HG03139 (cell line): ENCODE measurements around the gene ALKBH6.
"Not testable (repeated sequence)": the region's sequence is repeated elsewhere in the genome, so short reads cannot be mapped to it uniquely, and the experiment has no call there.

Experiments
- ATAC-seq: cut with Tn5 transposase; IDR thresholded peaks from one replicate; pipeline ENCODE4 v1.9.1; 2021; ENCODE audit not compliant: unreplicated experiment

Gene ALKBH6

DNA sequence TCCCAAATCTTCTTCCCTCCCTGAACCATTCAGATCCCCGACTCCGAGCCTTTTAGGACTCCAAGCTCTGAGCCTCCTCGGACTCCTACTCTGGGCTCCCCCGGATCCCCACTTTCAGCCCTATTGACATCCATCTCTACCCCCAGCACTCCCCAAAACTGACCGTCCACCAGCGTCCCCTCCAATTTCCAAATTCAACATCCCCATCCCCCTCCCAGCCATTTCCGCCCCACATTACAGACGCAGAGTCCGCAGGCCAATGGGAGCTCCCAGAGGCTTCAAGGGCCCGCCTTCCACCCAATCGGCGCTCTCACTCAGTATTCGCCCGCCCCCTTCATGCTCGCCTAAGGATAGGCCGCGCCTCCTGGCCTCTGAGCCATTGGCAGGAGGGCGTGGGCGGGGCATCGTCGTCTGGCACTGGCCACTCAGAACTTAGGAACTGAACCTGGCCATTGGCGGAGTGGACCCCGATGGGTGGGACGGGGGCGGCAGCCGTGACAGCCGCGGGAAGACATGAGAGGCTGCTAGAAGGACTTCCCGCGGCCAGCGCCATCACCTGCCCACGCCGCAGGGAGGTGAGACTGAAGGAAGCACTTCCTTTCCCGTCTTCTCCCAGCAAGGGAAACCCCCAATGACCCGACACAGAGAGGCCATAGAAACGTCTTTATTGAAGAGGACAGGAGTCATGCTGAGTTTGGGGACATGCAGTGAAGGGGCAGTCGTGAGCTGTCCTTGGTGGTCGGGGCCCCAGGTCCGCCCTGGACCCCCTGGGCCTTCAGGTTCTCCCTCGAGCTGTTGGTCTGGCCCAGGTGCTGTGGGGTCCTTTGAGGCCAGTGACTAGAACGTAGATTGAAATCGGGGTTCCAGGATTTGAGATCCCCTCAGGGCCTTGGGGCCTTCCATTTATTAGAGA lies at the start of gene ALKBH6:
Gene ALKBH6 (minus strand): TSS at position 202 of the 913 bp plus-strand sequence. CDS start 816 bp downstream, outside the sequence.
- ATAC-seq, result peak; percentile 95

DNA sequence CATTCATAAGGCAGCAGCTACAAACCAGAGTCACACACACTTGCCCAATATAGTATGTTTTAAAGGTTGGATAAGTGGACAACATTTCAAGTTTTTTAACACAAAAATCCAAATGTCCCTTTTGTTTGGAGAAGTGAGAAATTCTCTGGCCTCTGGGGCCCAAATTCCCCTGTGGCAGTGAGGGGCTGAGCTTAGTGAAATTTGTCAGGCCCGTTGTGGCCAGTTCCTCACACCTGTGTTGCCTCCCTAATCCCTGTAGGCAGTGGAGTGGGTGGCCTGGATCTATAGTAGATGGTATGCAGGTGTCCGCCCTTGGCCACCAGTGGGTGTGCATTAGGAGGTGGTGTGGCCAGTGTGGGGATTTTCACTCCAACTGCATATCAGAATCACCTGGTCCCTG lies 47.4 kb upstream of the ALKBH6 start:
- no peak for ATAC-seq

- ATAC-seq, result no peak
Measured at GRCh38 chr19:36060430-36060829, 46.4 kb upstream of the ALKBH6 start.

DNA sequence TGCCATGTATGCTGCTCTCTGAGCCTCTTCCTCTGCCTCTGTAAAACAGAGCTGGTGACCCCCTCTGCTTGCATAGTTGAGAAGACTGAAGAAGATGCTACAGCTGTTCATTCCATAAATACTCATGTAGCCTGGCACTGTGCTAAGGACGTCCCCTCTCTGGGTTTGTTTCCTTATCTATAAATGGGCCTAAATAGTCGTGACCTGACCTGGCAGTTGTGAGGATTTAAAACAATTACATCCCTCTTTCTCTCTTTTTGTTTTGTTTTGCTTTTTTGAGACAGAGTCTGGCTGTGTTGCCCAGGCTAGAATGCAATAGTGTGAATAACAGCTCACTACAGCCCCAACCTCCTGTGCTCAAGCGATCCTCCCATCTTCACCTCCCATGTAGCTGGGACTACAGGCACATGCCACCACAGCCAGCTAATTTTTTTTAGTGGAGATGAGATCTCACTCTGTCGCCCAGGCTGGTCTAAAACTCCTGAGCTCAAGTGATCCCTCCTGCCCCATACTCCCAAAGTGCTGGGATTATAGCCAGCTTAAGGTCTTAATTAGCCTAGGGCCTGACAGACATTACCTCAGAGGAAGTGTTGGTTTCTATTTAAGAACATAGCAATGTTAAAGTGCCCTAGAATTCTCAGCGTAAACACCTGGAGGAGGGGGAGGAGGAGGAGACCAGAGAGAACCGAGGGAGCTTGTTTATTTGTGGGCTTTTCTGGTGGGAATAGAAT lies 45.3 kb upstream of the ALKBH6 start:
- no peak for ATAC-seq

DNA sequence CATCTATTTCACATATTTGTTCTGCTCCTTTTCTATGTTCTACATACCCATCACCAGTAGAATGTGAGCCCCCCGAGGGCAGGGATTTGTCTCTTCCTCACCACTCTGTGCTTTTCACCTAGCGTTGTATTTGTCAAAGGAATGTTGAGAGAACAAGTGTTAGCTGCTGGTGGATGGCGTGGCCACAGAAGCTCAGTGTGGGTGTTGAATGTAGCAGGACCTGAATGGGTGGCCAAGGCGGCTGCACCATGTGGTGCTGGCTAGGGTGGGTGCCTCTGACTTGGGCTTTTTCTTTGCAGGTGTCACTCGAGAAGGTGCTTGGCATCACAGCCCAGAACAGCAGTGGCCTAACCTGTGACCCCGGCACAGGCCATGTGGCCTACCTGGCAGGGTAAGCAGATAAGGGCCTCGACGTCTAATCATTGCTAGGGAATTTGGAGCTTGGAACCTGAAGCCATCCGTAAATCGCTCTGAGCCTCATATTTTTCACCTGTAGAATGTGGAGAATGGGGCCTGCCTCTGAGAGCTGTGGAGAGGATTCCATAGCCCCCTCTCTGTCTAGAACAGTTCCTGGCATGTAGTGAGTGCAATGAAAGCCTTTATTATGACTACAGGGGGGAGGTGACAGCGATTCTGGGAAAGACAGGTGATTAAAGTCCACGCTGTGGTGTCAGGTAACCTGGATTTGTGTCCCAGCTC lies 44.6 kb upstream of the ALKBH6 start:
- no peak for ATAC-seq

DNA sequence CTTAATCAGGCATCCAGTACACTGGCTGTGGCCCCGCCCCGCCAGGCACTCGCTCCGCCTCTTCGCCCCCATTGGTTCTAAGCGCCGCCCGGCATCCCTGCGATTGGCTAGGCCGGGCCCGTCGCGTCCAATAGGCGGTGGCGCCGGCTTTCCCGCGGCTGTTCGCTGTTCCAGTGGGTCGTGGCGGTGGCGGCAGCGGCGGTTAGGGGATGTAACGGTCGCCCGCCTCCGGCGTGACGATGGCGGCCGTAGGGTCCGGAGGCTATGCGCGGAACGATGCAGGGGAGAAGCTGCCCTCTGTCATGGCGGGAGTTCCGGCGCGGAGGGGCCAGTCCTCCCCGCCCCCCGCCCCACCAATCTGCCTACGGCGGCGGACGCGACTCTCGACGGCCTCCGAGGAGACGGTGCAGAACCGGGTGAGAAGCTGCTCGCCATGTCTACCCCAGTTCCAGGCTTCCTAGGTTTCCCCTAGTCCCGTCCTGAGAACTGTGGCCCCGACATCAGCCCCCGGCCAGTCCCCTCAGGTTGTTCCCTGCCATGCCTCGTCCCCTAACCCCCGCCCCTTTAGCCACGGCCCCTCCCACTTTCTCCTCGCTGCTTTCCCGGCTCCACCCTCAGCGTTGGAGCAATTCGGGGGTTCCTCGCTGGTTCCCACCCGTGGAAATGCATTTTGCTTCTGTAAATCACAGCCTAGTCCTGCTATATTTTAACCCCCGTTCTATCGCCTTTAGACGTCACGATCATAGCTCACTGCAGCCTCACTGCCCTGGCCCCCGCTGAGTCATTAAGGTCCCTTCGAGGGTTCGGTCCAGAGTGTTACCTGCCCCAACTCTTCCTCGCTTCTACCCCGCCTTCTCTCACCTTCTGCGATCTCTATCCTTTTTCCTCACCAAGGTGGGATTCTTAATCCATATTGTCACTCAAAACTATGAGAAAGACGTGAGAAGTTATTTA lies 41.0 kb upstream of the ALKBH6 start, which contains the start of gene WDR62:
Gene WDR62 (plus strand): TSS at position 165 of the 954 bp plus-strand sequence. CDS start 75 bp downstream, at position 240.
- peak; percentile 64 for ATAC-seq

DNA sequence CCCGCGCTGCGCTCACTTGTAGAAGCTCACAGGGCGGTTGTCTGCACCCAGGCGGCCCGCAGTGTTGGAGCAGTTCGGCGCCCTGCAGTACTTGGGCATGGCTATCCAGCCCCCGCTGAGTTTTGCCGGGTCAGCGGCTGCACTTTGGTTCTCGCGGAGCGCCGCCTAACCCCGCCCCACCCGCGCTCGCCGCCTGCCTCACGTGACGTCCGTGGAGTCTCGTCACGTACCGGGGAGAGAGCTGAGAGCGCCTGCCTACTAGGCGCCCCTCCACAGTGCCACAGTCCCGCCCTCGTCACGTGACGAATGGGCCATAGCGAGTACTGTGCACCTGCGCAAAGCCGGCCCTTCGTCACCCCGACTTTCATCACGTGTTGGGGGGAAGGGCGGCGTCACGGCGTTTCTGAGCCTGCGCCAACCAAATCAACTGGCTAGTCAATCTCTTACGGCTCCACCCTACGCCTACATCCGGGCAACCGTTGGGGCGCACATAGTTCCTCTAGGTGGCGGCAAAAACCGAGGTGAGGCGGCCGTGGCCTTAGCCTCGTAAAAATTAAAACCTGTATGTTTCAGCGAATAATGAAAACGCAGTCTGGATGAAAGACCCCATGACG lies 40.2 kb upstream of the ALKBH6 start, which contains the start of gene THAP8:
Gene THAP8 (minus strand): TSS at position 167 of the 614 bp plus-strand sequence. CDS start 68 bp downstream, at position 99.
- peak; percentile 76 for ATAC-seq

DNA sequence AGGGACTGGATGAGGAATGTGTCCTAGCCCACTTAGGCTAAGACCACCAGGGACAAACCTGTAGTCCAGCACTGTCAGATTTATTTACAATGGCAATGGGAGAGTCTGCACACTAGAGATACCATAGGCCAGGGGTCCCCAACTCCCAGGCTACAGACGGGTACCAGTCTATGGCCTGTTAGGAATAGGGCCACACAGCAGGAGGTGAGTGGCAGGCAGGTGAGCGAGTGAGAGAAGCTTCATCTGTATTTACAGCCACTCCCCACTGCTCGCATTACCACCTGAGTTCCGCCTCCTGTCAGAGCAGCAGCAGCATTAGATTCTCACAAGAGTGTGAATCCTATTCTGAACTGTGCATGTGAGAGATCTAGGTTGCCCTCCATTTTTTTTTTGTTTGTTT lies 37.6 kb upstream of the ALKBH6 start:
- no peak for ATAC-seq

DNA sequence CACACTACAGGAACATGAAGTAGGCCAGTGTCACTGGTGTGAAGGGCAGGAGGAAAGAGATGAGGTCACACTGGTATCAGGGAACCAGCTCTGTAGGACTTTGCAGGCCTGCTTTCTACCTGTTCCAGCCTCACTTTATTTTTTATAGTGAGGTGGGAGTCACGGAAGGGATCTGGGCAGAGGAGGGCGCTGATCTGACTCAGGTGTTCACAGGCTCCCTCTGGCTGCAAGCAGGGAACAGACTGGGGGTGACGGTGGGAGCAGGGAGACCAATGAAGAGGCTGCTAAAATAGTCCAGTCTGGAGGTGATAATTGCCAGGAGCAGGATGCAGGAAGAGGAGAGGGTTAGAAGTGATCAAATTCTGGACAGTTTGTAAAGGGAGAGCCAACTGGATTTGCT lies 37.2 kb upstream of the ALKBH6 start:
- ATAC-seq, result no peak

DNA sequence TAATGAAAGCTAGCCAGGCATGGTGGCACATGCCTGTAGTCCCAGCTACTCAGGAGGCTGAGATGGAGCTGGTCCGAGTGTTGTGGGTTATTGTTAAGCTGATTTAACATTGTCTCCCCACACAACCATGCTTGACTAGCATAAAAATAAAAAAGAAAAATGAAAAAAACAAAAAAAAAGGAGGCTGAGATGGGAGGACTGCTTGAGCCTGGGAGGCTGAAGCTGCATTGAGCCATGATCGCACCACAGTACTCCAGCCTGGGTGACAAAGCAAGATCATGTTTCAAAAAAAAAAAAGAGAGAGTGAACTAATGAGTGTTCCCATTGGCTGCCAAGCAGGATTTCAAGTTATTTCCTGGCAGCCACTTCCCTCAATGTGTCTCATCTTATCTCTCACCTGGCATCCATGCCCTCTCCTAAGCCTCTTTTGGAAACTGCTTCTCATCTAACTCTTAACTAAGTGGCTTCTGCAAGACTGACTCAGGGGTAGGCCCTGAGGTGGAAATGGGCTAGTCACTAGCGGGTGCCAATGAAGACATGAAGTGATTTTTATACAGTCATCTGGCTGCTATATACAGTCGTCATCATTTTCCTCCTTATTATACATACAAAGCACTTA lies 35.2 kb upstream of the ALKBH6 start:
- no peak for ATAC-seq

GRCh38 chr19:36047835-36048234 lies 33.8 kb upstream of the ALKBH6 start:
- no peak for ATAC-seq

DNA sequence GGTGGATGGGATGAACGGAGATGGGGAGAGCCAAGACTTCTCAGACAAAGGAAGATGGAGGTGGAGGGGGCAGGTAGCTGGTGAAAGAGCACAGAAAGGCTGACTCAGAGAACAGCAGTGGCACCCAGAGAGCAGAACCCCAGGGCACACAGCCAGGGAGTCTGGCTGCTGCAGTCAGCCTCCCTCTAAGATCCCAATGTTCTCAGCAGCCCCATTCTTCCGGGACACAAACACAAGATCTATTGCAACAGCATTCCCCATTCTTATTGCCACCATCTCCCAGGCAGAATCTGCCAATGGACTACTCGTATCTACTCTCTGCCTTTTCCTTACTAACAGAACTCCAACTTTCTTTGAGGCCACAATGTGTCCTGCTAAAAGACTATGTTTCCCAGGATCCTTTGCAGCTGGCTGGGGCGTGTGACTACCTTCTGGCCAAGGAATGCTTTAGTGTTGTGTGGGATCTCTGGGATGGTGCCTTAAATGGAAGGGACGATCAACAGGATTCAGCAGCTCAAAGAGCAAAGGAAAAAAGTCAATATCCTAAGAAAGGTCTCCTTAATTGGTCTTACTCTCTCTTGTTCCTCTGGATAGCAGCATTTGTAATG lies 32.5 kb upstream of the ALKBH6 start:
- no peak for ATAC-seq

DNA sequence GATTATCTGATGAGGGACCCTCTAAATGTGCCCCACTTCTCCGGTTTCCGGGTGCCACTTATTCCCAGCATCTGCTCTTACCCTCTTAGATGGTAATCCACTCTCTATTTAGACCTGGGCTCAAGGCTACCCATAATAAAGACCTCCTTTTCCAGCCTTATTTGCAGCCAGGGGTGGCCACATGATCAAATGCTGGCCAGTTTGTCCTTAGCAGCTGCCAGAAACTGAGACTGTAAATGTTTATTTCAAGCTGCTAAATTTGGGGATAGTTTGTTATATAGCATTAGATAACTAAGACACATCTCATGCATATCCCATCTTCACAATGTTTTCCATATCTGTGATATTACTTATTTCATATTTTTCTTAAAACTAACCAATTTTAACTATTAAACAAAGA lies 29.9 kb upstream of the ALKBH6 start:
- ATAC-seq, result no peak

DNA sequence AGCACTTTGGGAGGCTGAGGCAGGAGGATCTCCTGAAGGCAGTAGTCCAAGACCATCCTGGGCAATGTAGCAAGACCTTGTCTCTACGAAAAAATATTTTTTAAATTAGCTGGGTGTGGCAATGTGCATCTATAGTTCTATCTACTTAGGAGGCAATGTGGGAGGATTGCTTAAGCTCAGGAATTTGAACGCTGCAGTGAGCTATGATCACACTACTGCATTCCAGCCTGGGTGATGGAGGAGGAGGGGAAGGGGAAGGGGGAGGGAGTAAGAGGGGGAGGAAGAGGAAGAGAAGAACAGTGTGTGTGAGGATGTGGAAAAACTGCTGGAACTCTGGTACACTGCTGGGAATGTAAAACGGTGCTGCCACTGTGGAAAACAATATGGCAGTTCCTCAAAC lies 27.8 kb upstream of the ALKBH6 start:
- no peak for ATAC-seq

GRCh38 chr19:36041092-36041491 lies 27.1 kb upstream of the ALKBH6 start:
- not testable (repeated sequence) for ATAC-seq

GRCh38 chr19:36040495-36040894 lies 26.5 kb upstream of the ALKBH6 start:
- no peak for ATAC-seq

DNA sequence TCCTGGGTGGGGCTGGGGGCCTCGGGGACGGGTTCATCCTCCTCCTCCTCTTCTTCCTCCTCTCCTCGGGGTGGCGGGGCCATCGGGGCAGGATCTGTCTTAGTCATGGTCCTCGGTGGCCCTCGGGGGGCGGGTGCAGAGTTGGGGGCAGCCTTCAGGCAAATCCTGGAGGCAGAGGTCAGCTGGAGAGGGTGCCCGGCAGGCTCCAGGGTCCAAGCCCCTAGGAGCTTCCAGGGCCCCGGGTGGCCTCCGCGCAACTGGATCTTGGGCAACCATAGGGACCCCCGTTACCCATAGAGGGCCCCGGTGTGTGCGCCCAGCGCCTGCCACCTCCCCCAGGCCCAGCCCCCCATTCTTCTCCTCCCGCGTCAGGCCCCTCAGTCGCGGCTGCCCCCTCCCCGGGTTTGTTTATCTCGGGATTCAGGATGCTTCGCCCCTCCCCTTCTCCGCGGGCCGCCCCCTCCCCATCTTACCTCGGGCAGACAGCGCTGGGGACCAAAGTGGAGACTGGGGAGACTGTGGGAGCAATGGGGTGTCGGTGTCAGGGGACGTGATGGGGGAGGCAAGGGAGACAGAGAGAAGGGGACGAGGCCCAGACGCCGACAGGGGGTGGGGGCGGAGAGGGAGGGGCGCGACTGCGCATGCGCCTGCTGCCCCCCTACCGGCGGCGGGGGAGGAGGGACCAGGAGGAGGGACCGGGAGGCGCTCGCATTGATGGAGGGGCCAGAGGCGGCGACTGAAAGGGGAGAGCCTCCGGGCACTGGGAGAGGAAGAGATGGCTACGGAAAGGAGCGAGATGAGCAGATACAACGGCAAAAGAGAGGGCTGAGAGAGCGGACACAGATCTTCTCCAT lies 18.5 kb upstream of the ALKBH6 start, which contains the start of gene CLIP3:
Gene CLIP3 (minus strand): TSS at position 623 of the 854 bp plus-strand sequence. CDS start 516 bp downstream, at position 107.
- ATAC-seq, result no peak

- no peak for ATAC-seq
Measured at GRCh38 chr19:36031308-36031707, 17.3 kb upstream of the ALKBH6 start.
